ENCODE results near the gene PRICKLE1.

GRCh38 chr12:42486407-42486806, 103.1 kb downstream of the PRICKLE1 start:
- TF ChIP-seq CTCF (IDR thresholded peaks at IDR 0.05 in 2 of 3, conservative IDR thresholded peaks at IDR 0.05 in 1 of 3; ENCODE audit: control insufficient read depth in 2 of 3, extremely low read depth in 1 of 3, insufficient read depth in 1 of 3, low read depth in 3 of 3, low read length in 3 of 3) (no peak), ZNF24 (IDR thresholded peaks at IDR 0.05) (no peak), PRDM15 (CRISPR knock-in tag; IDR thresholded peaks at IDR 0.05) (no peak)

Data from GM12878 (cell line).